HT1080 (cell line): ENCODE measurements around the gene POU2F3. TPM values are rescaled to one million over a fixed set of nuclear protein-coding genes. Genes with fewer than 3 reads are reported as not detected.
A peak's percentile ranks its signal among the peaks of the same experiment; 100 is the strongest.

Experiments
- DNase-seq: peaks from one replicate; pipeline ENCODE4 v3.0.0-alpha.2; 2015; ENCODE audit warnings: low read depth
- total RNA-seq: library from RNA; depleted of rRNA; stranded (reverse); fragments of >200 nt; shearing (Covaris generic); gene quantifications from 2 replicates; pipeline ENCODE4 v1.2.3, GENCODE V29; 2014

POU2F3 gene
- total RNA-seq, 1 experiment from 2014 or later = not detected

- peak; percentile 96 for DNase-seq
Observed at GRCh38 chr11:120210626-120211521, 29.1 kb upstream of the POU2F3 start, which contains the start of gene OAF. OAF (plus strand) TSS chr11:120211032; CDS start chr11:120211280, 248 bp downstream.

- no peak for DNase-seq
Observed at GRCh38 chr11:120211522-120212258, 28.2 kb upstream of the POU2F3 start.

GRCh38 chr11:120212259-120212878, 27.6 kb upstream of the POU2F3 start:
- peak; percentile 59 for DNase-seq

- no peak for DNase-seq
Observed at GRCh38 chr11:120212926-120213325, 27.0 kb upstream of the POU2F3 start.

DNA sequence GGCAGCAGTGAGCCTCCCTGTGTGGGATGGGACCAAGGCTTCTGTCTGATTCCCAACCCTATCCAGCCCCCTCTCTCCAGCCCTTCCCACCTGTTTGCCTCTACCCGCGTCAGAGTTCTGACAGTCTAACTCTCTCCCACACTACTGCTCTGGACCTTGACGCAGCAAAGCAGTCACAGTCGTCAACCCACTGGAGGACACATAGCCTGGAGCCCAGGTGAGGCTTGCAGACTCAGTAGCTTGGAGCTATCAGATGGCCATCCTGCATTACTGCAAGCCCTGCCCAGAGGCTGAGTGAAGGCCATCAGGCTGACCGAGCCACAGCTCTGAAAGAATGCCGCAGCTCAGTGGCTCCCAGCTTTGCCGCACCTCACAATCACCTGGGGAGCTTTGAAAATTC, 25.4 kb upstream of the POU2F3 start:
- DNase-seq = no peak

DNA sequence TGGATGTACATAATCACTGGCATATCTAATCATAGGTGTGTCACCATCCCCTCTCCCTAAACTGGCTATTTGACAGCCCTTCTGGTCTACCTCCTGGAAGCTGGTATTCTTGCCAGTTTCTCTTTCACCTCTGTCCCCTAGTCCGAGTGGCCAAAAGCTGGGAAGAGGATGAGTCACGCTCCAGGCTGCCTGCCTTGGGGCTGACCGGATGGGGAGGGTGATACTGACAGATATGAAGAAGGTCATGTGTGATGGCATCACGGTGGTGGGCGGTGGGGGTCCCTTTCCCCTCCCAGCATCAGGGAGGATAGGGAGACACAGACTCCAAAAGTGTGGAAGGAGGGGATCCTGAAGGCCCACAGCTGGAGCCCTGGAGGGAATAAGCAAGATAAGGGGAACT, 24.3 kb upstream of the POU2F3 start:
- peak; percentile 42 for DNase-seq

- DNase-seq = no peak
Observed at GRCh38 chr11:120216426-120217102, 23.4 kb upstream of the POU2F3 start.

DNA sequence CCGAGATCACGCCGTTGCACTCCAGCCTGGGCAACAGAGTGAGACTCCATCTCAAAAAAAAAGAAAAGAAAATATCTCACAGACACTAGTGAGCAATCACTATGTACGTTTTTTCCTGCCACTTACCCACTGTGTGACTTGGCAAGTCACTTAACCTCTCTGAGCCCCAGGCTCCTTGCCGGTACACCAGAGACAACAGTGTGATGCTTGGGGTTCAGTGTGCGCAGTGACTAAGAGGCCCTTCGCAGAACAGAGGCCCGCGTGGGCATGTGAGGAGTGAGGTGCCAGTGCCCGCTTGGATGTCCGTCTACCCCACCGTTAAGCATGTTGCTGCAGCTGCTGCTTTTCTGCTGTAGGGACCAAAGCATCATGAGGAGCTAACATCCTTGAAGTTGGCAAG, 22.4 kb upstream of the POU2F3 start:
- no peak for DNase-seq

GRCh38 chr11:120217941-120218694, 21.8 kb upstream of the POU2F3 start:
- DNase-seq = no peak

DNA sequence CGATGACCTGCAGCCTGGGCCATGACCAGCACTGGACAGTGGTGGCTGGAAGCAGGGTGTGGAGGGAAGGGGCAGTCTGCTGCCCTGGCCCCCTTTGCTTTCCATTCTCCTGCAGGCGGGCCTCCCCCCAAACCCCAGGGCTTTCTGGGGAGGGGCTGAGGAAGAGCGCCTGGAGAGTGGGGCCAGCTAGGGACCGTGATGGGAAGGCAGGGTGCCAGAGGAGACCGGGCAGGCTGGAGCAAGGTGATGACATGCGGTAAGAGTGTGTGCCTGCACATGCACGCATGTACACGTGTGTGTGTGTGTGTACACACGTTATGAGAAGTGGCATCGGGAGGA, 21.3 kb upstream of the POU2F3 start:
- DNase-seq = no peak

DNA sequence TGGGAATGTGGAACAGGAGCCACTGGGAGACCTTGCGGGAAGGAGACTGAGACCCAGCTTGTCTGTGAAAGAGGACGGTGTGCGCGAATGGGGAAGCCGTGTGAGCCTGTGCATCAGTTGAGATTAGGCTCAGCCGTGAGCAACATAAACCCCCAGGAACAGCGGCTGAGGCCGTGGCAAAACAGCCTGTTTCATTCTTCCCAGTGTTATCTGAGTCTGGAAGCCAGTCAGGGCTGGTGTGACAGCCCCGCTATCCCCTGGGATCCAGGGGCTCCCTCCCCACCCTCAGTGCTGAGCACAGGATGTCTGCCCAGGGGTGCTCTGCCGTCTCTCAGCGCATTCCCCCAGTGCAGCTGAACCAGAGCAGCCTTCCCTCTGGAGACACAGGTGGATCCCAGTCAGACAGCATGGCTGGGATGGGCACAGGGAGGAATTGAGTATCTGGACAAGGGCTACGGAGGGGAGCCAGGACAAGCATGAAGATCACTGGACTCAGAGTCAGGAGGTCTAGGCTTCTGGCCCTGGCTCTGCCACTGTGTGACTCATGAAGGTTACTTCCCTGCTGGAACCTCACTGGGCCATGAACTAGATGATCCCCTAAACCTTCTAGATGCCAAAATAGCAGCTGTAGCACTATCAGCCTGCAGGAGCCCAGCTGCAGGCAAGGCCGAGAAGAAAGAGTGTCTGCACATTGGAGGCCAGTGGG, 20.6 kb upstream of the POU2F3 start:
- DNase-seq = no peak

GRCh38 chr11:120219938-120220746, 19.8 kb upstream of the POU2F3 start:
- no peak for DNase-seq

DNA sequence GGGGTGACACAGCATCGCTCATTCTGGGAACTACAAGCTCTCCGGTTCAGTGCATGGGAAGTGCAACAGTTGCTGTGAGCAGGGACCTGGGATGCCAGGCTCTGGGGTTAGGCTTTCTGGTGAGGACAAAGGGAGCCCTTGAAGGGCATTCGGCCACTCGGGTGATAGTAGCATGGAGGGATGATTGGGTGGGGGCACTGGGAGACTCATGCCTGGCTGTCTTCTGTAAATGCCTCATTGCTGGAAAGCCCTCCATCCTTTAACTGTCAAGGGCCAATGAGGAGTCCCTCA, 19.2 kb upstream of the POU2F3 start:
- no peak for DNase-seq

GRCh38 chr11:120221115-120221752, 18.7 kb upstream of the POU2F3 start:
- DNase-seq = no peak

DNA sequence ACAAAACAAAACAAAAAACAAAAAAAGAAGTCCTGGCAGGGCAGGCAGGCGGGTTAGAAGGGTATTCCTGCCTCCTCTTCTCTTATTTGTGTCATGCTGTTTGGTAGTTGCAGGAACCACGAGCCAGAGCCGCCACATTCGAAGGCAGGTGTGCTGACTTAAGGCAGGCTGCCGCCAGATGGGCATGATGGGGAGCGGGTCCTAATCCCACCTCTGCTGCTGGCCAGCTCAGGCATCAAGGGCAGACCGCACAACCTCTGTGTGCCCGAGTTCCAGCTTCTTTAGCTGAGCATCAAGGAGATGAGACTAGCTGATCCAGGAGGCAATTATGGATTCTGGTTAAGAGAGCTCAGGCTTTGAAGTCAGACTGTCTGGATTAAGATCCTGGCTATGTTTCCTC, 17.0 kb upstream of the POU2F3 start:
- DNase-seq = no peak

GRCh38 chr11:120223793-120224192, 16.1 kb upstream of the POU2F3 start:
- DNase-seq = no peak

GRCh38 chr11:120224361-120224760, 15.6 kb upstream of the POU2F3 start:
- DNase-seq = no peak

- no peak for DNase-seq
Observed at GRCh38 chr11:120224972-120225909, 14.7 kb upstream of the POU2F3 start.
